HG03354 (cell line): ENCODE results near the gene PPM1M.

Source experiments
- ATAC-seq: cut with Tn5 transposase; IDR thresholded peaks from one replicate; pipeline ENCODE4 v1.9.1; 2021; ENCODE audit warnings: mild to moderate bottlenecking; ENCODE audit not compliant: unreplicated experiment, poor library complexity, severe bottlenecking

The PPM1M gene

GRCh38 chr3:52291508-52292181 is 46.1 kb downstream of the PPM1M start:
- ATAC-seq, result no peak

- ATAC-seq, result no peak
Observed at GRCh38 chr3:52292247-52293065, 46.9 kb downstream of the PPM1M start.

- ATAC-seq, result no peak
Observed at GRCh38 chr3:52293491-52294319, 48.1 kb downstream of the PPM1M start.

GRCh38 chr3:52294320-52295150 is 49.0 kb downstream of the PPM1M start:
- no peak for ATAC-seq

- ATAC-seq, result no peak
Observed at GRCh38 chr3:52295671-52296208, 50.2 kb downstream of the PPM1M start.

- ATAC-seq, result no peak
Observed at GRCh38 chr3:52297242-52298148, 51.9 kb downstream of the PPM1M start.

GRCh38 chr3:52298149-52299098 is 52.9 kb downstream of the PPM1M start:
- no peak for ATAC-seq

GRCh38 chr3:52299247-52299878 is 53.8 kb downstream of the PPM1M start:
- no peak for ATAC-seq
